GM12878 (cell line): Measurements from ENCODE around the gene ATG13. TPM values are rescaled to one million over a fixed set of nuclear protein-coding genes. Genes with fewer than 3 reads are reported as not detected.
"Not testable (repeated sequence)": the region's sequence is repeated elsewhere in the genome, so short reads cannot be mapped to it uniquely, and the experiment has no call there.

Experiments used
- ATAC-seq: fragments of 200-7000 bp; cut with Tn5 transposase; 3 replicates; pipeline ENCODE4 v1.9.1; 2020; ENCODE audit warnings: mild to moderate bottlenecking, moderate library complexity
- BruUV-seq: library from RNA; stranded (reverse); fragments of 400-500 nt; replicated peaks from 2 replicates; lab custom pipeline; 2021; lab: Mats Ljungman, UMichigan
- CTCF ChIA-PET: fragments of 300-600 bp; sonication (Branson Sonifier 250); formaldehyde crosslinking; extraction: SDS; loops from one replicate; lab custom pipeline; 2021; ENCODE audit warnings: inconsistent platforms; lab: Yijun Ruan, JAX
- POLR2A ChIA-PET: fragments of 350-600 bp; formaldehyde crosslinking; extraction: SDS; loops from one replicate; lab custom pipeline; 2021; ENCODE audit warnings: inconsistent platforms; lab: Charles Lee
- RAD21 ChIA-PET: fragments of 300-600 bp; sonication (Branson Sonifier 250); formaldehyde crosslinking; loops from one replicate; lab custom pipeline; 2023; ENCODE audit warnings: antibody characterized with exemption; ENCODE audit not compliant: unreplicated experiment; lab: Charles Lee
- SMC1A ChIA-PET: fragments of 300-600 bp; sonication (Branson Sonifier 250); formaldehyde crosslinking; loops from one replicate; lab custom pipeline; 2023; ENCODE audit not compliant: unreplicated experiment, uncharacterized antibody; lab: Charles Lee
- DNase-seq: peaks from one replicate; pipeline ENCODE4 v3.0.0-alpha.2; 2011; ENCODE audit warnings: low read depth, low spot score
- FAIRE-seq: peaks from 3 replicates; lab custom pipeline; 2011; peaks lifted over from hg19 to GRCh38; lab: Jason Lieb, UNC
- H2AFZ ChIP-seq: 2 replicates; pipeline ENCODE4 v1.6.0; 2011; ENCODE audit warnings: low read depth, low read length, control low read depth; ENCODE audit not compliant: control insufficient read depth
- H3K27ac ChIP-seq: 2 replicates; pipeline ENCODE4 v1.5.1; 2011; ENCODE audit warnings: control low read depth; ENCODE audit not compliant: control insufficient read depth, insufficient read depth
- H3K27me3 ChIP-seq, 2 experiments: replicated peaks in 1 of 2; 2 replicates each; pipeline versions ENCODE4 v1.6.0 to v1.6.1; 2011; ENCODE audit warnings: low read length in 1 of 2; ENCODE audit not compliant: control insufficient read depth in 2 of 2, insufficient read depth in 2 of 2
- H3K36me3 ChIP-seq, 2 experiments: 2 replicates each; pipeline ENCODE4 v1.5.1; 2011; ENCODE audit warnings: low read length in 1 of 2; ENCODE audit not compliant: control insufficient read depth in 2 of 2, insufficient read depth in 2 of 2
- H3K4me1 ChIP-seq: 2 replicates; pipeline ENCODE4 v1.6.1; 2011; ENCODE audit warnings: mild to moderate bottlenecking, low read length, moderate library complexity, mixed read lengths; ENCODE audit not compliant: control insufficient read depth, insufficient read depth
- H3K4me2 ChIP-seq: 2 replicates; pipeline ENCODE4 v1.6.0; 2011; ENCODE audit warnings: control low read depth; ENCODE audit not compliant: control insufficient read depth, insufficient read depth
- H3K4me3 ChIP-seq: fragments of 200-600 bp; sonication (generic); 2 replicates; pipeline ENCODE4 v1.5.1; 2016
- H3K79me2 ChIP-seq: 2 replicates; pipeline ENCODE4 v1.6.0; 2011; ENCODE audit warnings: low read length; ENCODE audit not compliant: control insufficient read depth, insufficient read depth
- H3K9ac ChIP-seq: 2 replicates; pipeline ENCODE4 v1.8.0; 2011; ENCODE audit warnings: low read length, control low read depth, mixed read lengths; ENCODE audit not compliant: control insufficient read depth, insufficient read depth
- H3K9me3 ChIP-seq: replicated peaks from 3 replicates; pipeline ENCODE4 v1.5.1; 2011; ENCODE audit warnings: mild to moderate bottlenecking, low read length; ENCODE audit not compliant: control insufficient read depth, insufficient read depth
- H4K20me1 ChIP-seq: 2 replicates; pipeline ENCODE4 v1.6.0; 2011; ENCODE audit not compliant: control insufficient read depth, insufficient read depth
- BACH1 ChIP-seq: fragments of 450-650 bp; IDR thresholded peaks from 2 replicates; pipeline ENCODE4 v1.6.1; 2017; ENCODE audit warnings: mild to moderate bottlenecking, borderline replicate concordance
- HDAC2 ChIP-seq: fragments of 200-600 bp; sonication (generic); IDR thresholded peaks from 2 replicates; pipeline ENCODE4 v1.6.1; 2017
- MEF2A ChIP-seq: IDR thresholded peaks from 2 replicates; pipeline ENCODE4 v1.6.1; 2011; ENCODE audit warnings: low read depth, mild to moderate bottlenecking, low read length, moderate library complexity; ENCODE audit not compliant: insufficient read depth
- SIX5 ChIP-seq: IDR thresholded peaks from 2 replicates; pipeline ENCODE4 v1.6.1; 2011; ENCODE audit warnings: mild to moderate bottlenecking, low read depth, low read length, moderate library complexity; ENCODE audit not compliant: severe bottlenecking
- SMAD1 ChIP-seq: fragments of 450-650 bp; IDR thresholded peaks from 2 replicates; pipeline ENCODE4 v1.6.1; 2018; ENCODE audit warnings: mild to moderate bottlenecking, low read depth; ENCODE audit not compliant: partially characterized antibody
- SMC3 ChIP-seq: IDR thresholded peaks from 2 replicates; pipeline ENCODE4 v1.6.1; 2011; ENCODE audit warnings: low read length, improper control_type of control experiment, borderline replicate concordance
- ZNF24 ChIP-seq: fragments of 450-650 bp; IDR thresholded peaks from 2 replicates; pipeline ENCODE4 v1.6.1; 2017; ENCODE audit warnings: antibody characterized with exemption, mild to moderate bottlenecking
- ZNF592 ChIP-seq: fragments of 450-650 bp; IDR thresholded peaks from 2 replicates; pipeline ENCODE4 v1.6.1; 2017; ENCODE audit warnings: mild to moderate bottlenecking, moderate library complexity
- ZNF622 ChIP-seq: fragments of 450-650 bp; IDR thresholded peaks from 2 replicates; pipeline ENCODE4 v1.6.1; 2017; ENCODE audit warnings: mild to moderate bottlenecking, inconsistent platforms
- WGBS: methylation state at CpG from one replicate; pipeline ENCODE4 v1.1.6; 2016; ENCODE audit warnings: low lambda C conversion rate; ENCODE audit not compliant: insufficient replicate concordance, insufficient coverage; ENCODE audit errors: missing lambda C conversion rate; 5-methylcytosine and 5-hydroxymethylcytosine counted together
- in situ Hi-C: fragments of 300-500 bp; cut with MboI; formaldehyde crosslinking; loops from 9 replicates; pipeline ENCODE4 v1.14.3; 2018; ENCODE audit warnings: mixed read lengths
- intact Hi-C: fragments of 100-400 bp; cut with micrococcal nuclease; formaldehyde crosslinking; loops from one replicate; pipeline ENCODE4 v1.14.2; 2022; ENCODE audit not compliant: unreplicated experiment
- polyA plus RNA-seq, 11 experiments: library from polyadenylated mRNA; depleted of rRNA in 4 of 11; unstranded in 6 of 11; stranded (reverse) in 5 of 11; fragments of >200 nt; fragmentation: Nextera tagmentation in 4 of 11; fragmentation: Illumina TruSeq in 1 of 11; extraction: Ambion mirVana in 4 of 11; extraction: Trizol in 1 of 11; gene quantifications; 1 replicate in 1 of 11; 2 replicates in 10 of 11; pipeline versions ENCODE4 v1.2.1 to v1.2.3, GENCODE V29; 2011 to 2016; ENCODE audit warnings: inconsistent platforms in 2 of 11, missing spikeins in 2 of 11, low read depth in 1 of 11
- total RNA-seq, 4 experiments: library from RNA; depleted of rRNA in 3 of 4; stranded (reverse); fragments of >200 nt in 3 of 4; fragmentation: Illumina TruSeq in 1 of 4; extraction: Trizol in 1 of 4; gene quantifications; 2 replicates each; pipeline versions ENCODE4 v1.2.1 to v1.2.3, GENCODE V29; 2013 to 2021

ATG13 gene
- total and polyA plus RNA-seq, 10 of the 15 experiments (the other 5 are each of a cell fraction or from before 2014, with no cell fraction given): 10.9 to 61.6 (median 50.9) TPM

- no peak for FAIRE-seq
- Histone ChIP-seq H3K9ac (no peak overlapping the region), H3K4me1 (no peaks in the 10 kb centered on the region), H3K4me2 (no peak overlapping the region), H3K27me3 (no peaks in the 10 kb centered on the region), H3K4me3 (no peak overlapping the region), H3K27ac (no peak overlapping the region), H4K20me1 (no peaks in the 10 kb centered on the region), H3K79me2 (peaks cover 35% of the 10 kb centered on the region), H3K36me3 (no peaks in the 10 kb centered on the region; a peak in 2 of 4 replicates), H3K9me3 (no peaks in the 10 kb centered on the region; the same call in 2 of the 3 replicates), H2AFZ (no peak overlapping the region)
- ChIA-PET SMC1A (no interaction called here), CTCF (no interaction called here), RAD21 (no interaction called here), POLR2A (no interaction called here)
- ATAC-seq: no peak
- no peak for DNase-seq
- no TSS peak for BruUV-seq
- in situ Hi-C loops (no loop called here), intact Hi-C loops (no loop called here)
- no peak for TF ChIP-seq SMC3
- TF ChIP-seq MEF2A: no peak
- TF ChIP-seq SMAD1: no peak
- TF ChIP-seq BACH1: no peak
- no peak for TF ChIP-seq SIX5
- TF ChIP-seq HDAC2: no peak
- TF ChIP-seq ZNF24: no peak
- no peak for TF ChIP-seq ZNF592
- no peak for TF ChIP-seq ZNF622
- over 99% methylated on average over 5 of the region's 5 CpGs for WGBS
Measured at GRCh38 chr11:46582588-46582987, 34.8 kb upstream of the ATG13 start.

GRCh38 chr11:46583513-46583912 is 33.8 kb upstream of the ATG13 start:
- FAIRE-seq, ATAC-seq, intact Hi-C loops: not testable (repeated sequence)

More at GRCh38 chr11:46583513-46583912, 33.8 kb upstream of the ATG13 start:
- H3K9ac ChIP-seq, CTCF ChIA-PET, POLR2A ChIA-PET, in situ Hi-C loops, RAD21 ChIA-PET, SMC1A ChIA-PET, H4K20me1 ChIP-seq, H2AFZ ChIP-seq, H3K36me3 ChIP-seq, H3K4me2 ChIP-seq, H3K27me3 ChIP-seq, BruUV-seq, H3K9me3 ChIP-seq, H3K4me1 ChIP-seq, H3K4me3 ChIP-seq, DNase-seq, H3K27ac ChIP-seq: not testable (repeated sequence)
- WGBS: 100% methylated on average over 1 of the region's 1 CpG
- H3K79me2 ChIP-seq: peaks cover 41% of the 10 kb centered on the region
